HG03520 (cell line): Measurements from ENCODE around the gene ECHDC1.

Experiments
- ATAC-seq: cut with Tn5 transposase; IDR thresholded peaks from one replicate; pipeline ENCODE4 v1.9.1; 2021; ENCODE audit warnings: mild to moderate bottlenecking, moderate library complexity; ENCODE audit not compliant: unreplicated experiment

The ECHDC1 gene

GRCh38 chr6:127243501-127243900 lies 99.9 kb downstream of the ECHDC1 start:
- ATAC-seq, result no peak
